Posterior vena cava (tissue), 2 donors: Measurements from ENCODE around the gene UBAC1. TPM values are rescaled to one million over a fixed set of nuclear protein-coding genes. Genes with fewer than 3 reads are reported as not detected.

ENCODE experiments used
- DNase-seq: peaks from one replicate; pipeline ENCODE4 v3.0.0-alpha.2; 2020; ENCODE audit warnings: low spot score
- intact Hi-C, 2 donors: fragments of 100-400 bp; cut with DNase I; formaldehyde crosslinking; loops; one replicate each; pipeline versions ENCODE4 v1.14.1 to v1.14.2; 2022 to 2023
- long read RNA-seq, 2 donors: library from polyadenylated mRNA; unstranded; transcript quantifications; one replicate each; pipeline ENCODE4 v2.0.0, GENCODE V29; 2020 to 2021
- total RNA-seq, 2 donors: library from RNA; stranded (reverse); fragmentation: NEBNext Ultra II Directional; extraction: Animal tissue kit (Norgen Biotek cat#: 25700); gene quantifications; one replicate each; pipeline ENCODE4 v1.2.1, GENCODE V29; 2021
- donor health status: DM: yes; HTN: yes; CAD: no.
- donor health status: DM: yes; HTN: yes; CAD: no.

Gene UBAC1
- 10 to 100 TPM; 32.7 to 34.1 TPM for total RNA-seq
- long read RNA-seq, donor 1, transcript UBAC1-201 (10 exons, 1,867 nt): major isoform, 24 of 30 reads
- long read RNA-seq, donor 1, partial matches to known transcripts: 3 of 30 reads
- long read RNA-seq, donor 1, other reads (novel, unspliced or antisense): 3 of 30 reads
- long read RNA-seq, donor 2, transcript UBAC1-201 (10 exons, 1,867 nt): major isoform, 33 of 47 reads
- long read RNA-seq, donor 2, partial matches to known transcripts: 8 of 47 reads
- long read RNA-seq, donor 2, other reads (novel, unspliced or antisense): 6 of 47 reads

- DNase-seq: peak; percentile 99
- intact Hi-C loops: loop anchor here in 1 of 2 donors (2.0 kb wide), 1 partner anchor 154 kb away; no protein-coding TSS in a partner anchor
Measured at GRCh38 chr9:135961277-135961715, at the start of gene UBAC1. UBAC1 (minus strand) TSS chr9:135961373; CDS start chr9:135961162, 211 bp downstream.

- intact Hi-C loops: no loop called here
- no peak for DNase-seq
Measured at GRCh38 chr9:136010615-136011361, 49.6 kb upstream of the UBAC1 start.

GRCh38 chr9:136010176-136010575 lies 49.0 kb upstream of the UBAC1 start:
- intact Hi-C loops: no loop called here
- no peak for DNase-seq

- no peak for DNase-seq
Measured at GRCh38 chr9:136009516-136009915, 48.3 kb upstream of the UBAC1 start.

GRCh38 chr9:136008693-136008997 lies 47.5 kb upstream of the UBAC1 start:
- intact Hi-C loops: no loop called here
- no peak for DNase-seq

More at GRCh38 chr9:136009516-136009915, 48.3 kb upstream of the UBAC1 start:
- intact Hi-C loops: no loop called here

- intact Hi-C loops: no loop called here
- no peak for DNase-seq
Measured at GRCh38 chr9:136007934-136008692, 46.9 kb upstream of the UBAC1 start.

GRCh38 chr9:136007276-136007933 lies 46.2 kb upstream of the UBAC1 start:
- intact Hi-C loops: no loop called here
- DNase-seq: no peak

- intact Hi-C loops: no loop called here
- no peak for DNase-seq
Measured at GRCh38 chr9:136006169-136006568, 45.0 kb upstream of the UBAC1 start.

GRCh38 chr9:136004712-136005111 lies 43.5 kb upstream of the UBAC1 start:
- no peak for DNase-seq
- intact Hi-C loops: no loop called here

GRCh38 chr9:136004219-136004618 lies 43.0 kb upstream of the UBAC1 start:
- DNase-seq: no peak
- intact Hi-C loops: no loop called here

GRCh38 chr9:136003411-136004218 lies 42.4 kb upstream of the UBAC1 start:
- no peak for DNase-seq
- intact Hi-C loops: no loop called here

- intact Hi-C loops: no loop called here
- DNase-seq: no peak
Measured at GRCh38 chr9:136002881-136003280, 41.7 kb upstream of the UBAC1 start.

GRCh38 chr9:136002215-136002614 lies 41.0 kb upstream of the UBAC1 start:
- intact Hi-C loops: no loop called here
- no peak for DNase-seq

GRCh38 chr9:136001231-136001630 lies 40.1 kb upstream of the UBAC1 start:
- no peak for DNase-seq
- intact Hi-C loops: loop anchor here in 1 of 2 donors (1.0 kb wide), 1 partner anchor 21 kb away; no protein-coding TSS in a partner anchor

GRCh38 chr9:135998410-135999071 lies 37.4 kb upstream of the UBAC1 start:
- no peak for DNase-seq
- intact Hi-C loops: no loop called here

GRCh38 chr9:135998016-135998380 lies 36.8 kb upstream of the UBAC1 start:
- DNase-seq: no peak
- intact Hi-C loops: no loop called here

GRCh38 chr9:135997090-135998015 lies 36.2 kb upstream of the UBAC1 start:
- intact Hi-C loops: no loop called here
- no peak for DNase-seq
